ENCODE results near the gene COX18.

COX18 gene

GRCh38 chr4:73069338-73070073 lies at the start of gene COX18:
COX18 (minus strand) TSS chr4:73069716; CDS start chr4:73069649, 67 bp downstream.
- DNase-seq, result peak; percentile 92

GRCh38 chr4:73109493-73109892 lies 40.0 kb upstream of the COX18 start:
- DNase-seq, result no peak

- no peak for DNase-seq
Measured at GRCh38 chr4:73104695-73105094, 35.2 kb upstream of the COX18 start.

- DNase-seq, result no peak
Measured at GRCh38 chr4:73103799-73104503, 34.4 kb upstream of the COX18 start.

- no peak for DNase-seq
Measured at GRCh38 chr4:73099143-73099542, 29.6 kb upstream of the COX18 start.

- no peak for DNase-seq
Measured at GRCh38 chr4:73098713-73099112, 29.2 kb upstream of the COX18 start.

GRCh38 chr4:73098016-73098415 lies 28.5 kb upstream of the COX18 start:
- DNase-seq, result no peak

GRCh38 chr4:73092868-73093267 lies 23.4 kb upstream of the COX18 start:
- DNase-seq, result no peak

GRCh38 chr4:73090738-73091137 lies 21.2 kb upstream of the COX18 start:
- no peak for DNase-seq

- DNase-seq, result no peak
Measured at GRCh38 chr4:73087871-73088270, 18.4 kb upstream of the COX18 start.

GRCh38 chr4:73086095-73086868 lies 16.8 kb upstream of the COX18 start:
- DNase-seq, result no peak

GRCh38 chr4:73080789-73081188 lies 11.3 kb upstream of the COX18 start:
- DNase-seq, result no peak

- DNase-seq, result no peak
Measured at GRCh38 chr4:73075832-73076231, 6.3 kb upstream of the COX18 start.

GRCh38 chr4:73070074-73070390 lies 516 bp upstream of the COX18 start:
- DNase-seq, result peak; percentile 76

GRCh38 chr4:73068491-73069337 lies 802 bp downstream of the COX18 start:
- DNase-seq, result peak; percentile 36

GRCh38 chr4:73067971-73068394 lies 1.5 kb downstream of the COX18 start:
- DNase-seq, result no peak

GRCh38 chr4:73066928-73067327 lies 2.6 kb downstream of the COX18 start:
- no peak for DNase-seq

GRCh38 chr4:73066445-73066844 lies 3.1 kb downstream of the COX18 start:
- no peak for DNase-seq

- no peak for DNase-seq
Measured at GRCh38 chr4:73064536-73064935, 5.0 kb downstream of the COX18 start.

GRCh38 chr4:73055241-73055897 lies 14.1 kb downstream of the COX18 start:
- no peak for DNase-seq

- DNase-seq, result no peak
Measured at GRCh38 chr4:73053974-73054480, 15.5 kb downstream of the COX18 start.

GRCh38 chr4:73053076-73053475 lies 16.4 kb downstream of the COX18 start:
- no peak for DNase-seq

All from NCI-H1105 treated with DMSO at 0.1 percent for 48 hours (cell line).